Thyroid gland (tissue), 4 donors: ENCODE measurements around the gene EIF3K.

Source experiments
- CTCF ChIP-seq, 6 experiments: fragments of 200-600 bp in 3 of 6; fragments of 450-650 bp in 3 of 6; sonication (generic) in 3 of 6; IDR thresholded peaks; one replicate each; pipeline ENCODE4 v1.5.1; 2016 to 2019; ENCODE audit warnings: antibody characterized with exemption in 6 of 6, mild to moderate bottlenecking in 2 of 6, inconsistent platforms in 1 of 6, moderate library complexity in 1 of 6
- POLR2A ChIP-seq, 2 donors: fragments of 450-650 bp; IDR thresholded peaks; one replicate each; pipeline ENCODE4 v1.6.1; 2017; ENCODE audit warnings: antibody characterized with exemption in 2 of 2, mild to moderate bottlenecking in 2 of 2, moderate library complexity in 1 of 2

DNA sequence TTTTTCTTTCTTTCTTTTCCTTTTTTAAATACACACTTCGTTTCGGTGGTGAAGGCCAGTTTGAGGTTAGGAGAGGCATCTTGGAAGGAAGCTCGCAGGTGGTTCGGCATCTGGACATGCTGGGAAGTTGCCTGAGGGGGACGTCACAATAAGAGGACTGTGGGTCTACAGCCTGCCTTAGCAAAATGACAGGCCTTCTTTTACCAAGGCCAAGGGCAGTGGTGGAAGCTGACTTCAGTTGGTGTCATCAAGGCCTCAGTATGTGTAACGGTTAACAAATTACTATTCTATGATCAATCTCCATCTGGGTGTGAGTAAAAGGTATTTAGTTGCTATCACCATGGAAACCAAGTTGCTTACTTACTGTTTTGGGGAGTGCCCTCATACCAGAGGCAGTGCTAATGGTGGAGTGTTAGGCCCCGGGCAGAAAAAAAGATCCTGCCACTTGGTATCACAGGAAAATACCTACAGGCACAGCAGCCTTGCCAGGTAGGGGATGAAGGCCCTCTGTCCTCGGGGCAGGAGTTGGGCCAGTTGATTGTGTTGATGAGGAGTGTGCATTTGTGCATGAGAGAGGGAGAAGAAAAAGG, 38.7 kb downstream of the EIF3K start:
- no peak for TF ChIP-seq CTCF (IDR thresholded peaks at IDR 0.05)
- TF ChIP-seq POLR2A (IDR thresholded peaks at IDR 0.05), result peak in 1 of 2 donors; percentile 6
